DND-41 (cell line): ENCODE results near the gene KIAA1671.

Experiments used
- ATAC-seq: fragments of 200-7000 bp; cut with Tn5 transposase; 3 replicates; pipeline ENCODE4 v1.9.1; 2021; ENCODE audit warnings: low read depth; ENCODE audit not compliant: insufficient read depth
- DNase-seq: peaks from one replicate; pipeline ENCODE4 v3.0.0-alpha.2; 2020
- H2AFZ ChIP-seq: 2 replicates; pipeline ENCODE4 v1.6.0; 2012; ENCODE audit warnings: low read depth, low read length
- H3K27ac ChIP-seq: 2 replicates; pipeline ENCODE4 v1.5.1; 2012; ENCODE audit warnings: low read length, inconsistent platforms
- H3K27me3 ChIP-seq: fragments of 200-600 bp; sonication (generic); 2 replicates; pipeline ENCODE4 v1.6.0; 2012; ENCODE audit warnings: low read length, mild to moderate bottlenecking, inconsistent platforms; ENCODE audit not compliant: insufficient read depth, poor library complexity
- H3K36me3 ChIP-seq: 2 replicates; pipeline ENCODE4 v1.5.1; 2012; ENCODE audit warnings: low read length, inconsistent platforms; ENCODE audit not compliant: insufficient read depth
- H3K4me1 ChIP-seq: 2 replicates; pipeline ENCODE4 v1.5.1; 2012; ENCODE audit warnings: mild to moderate bottlenecking, low read length; ENCODE audit not compliant: insufficient read depth
- H3K4me2 ChIP-seq: 2 replicates; pipeline ENCODE4 v1.6.0; 2012; ENCODE audit warnings: mild to moderate bottlenecking, moderate library complexity, low read length, inconsistent platforms; ENCODE audit not compliant: insufficient read depth
- H3K4me3 ChIP-seq, 2 experiments: fragments of 200-600 bp in 1 of 2; shearing (Covaris generic) in 1 of 2; 2 replicates each; pipeline ENCODE4 v1.5.1; 2012 to 2016; ENCODE audit warnings: inconsistent platforms in 2 of 2, low read length in 2 of 2, mild to moderate bottlenecking in 2 of 2, low read depth in 1 of 2, moderate library complexity in 1 of 2
- H3K79me2 ChIP-seq: 2 replicates; pipeline ENCODE4 v1.6.0; 2012; ENCODE audit warnings: low read length, inconsistent platforms; ENCODE audit not compliant: insufficient read depth
- H3K9ac ChIP-seq: 2 replicates; pipeline ENCODE4 v1.6.0; 2012; ENCODE audit warnings: low read depth, mild to moderate bottlenecking, inconsistent platforms, low read length, moderate library complexity
- H3K9me3 ChIP-seq: 2 replicates; pipeline ENCODE4 v1.5.1; 2012; ENCODE audit warnings: low read length, moderate library complexity, mild to moderate bottlenecking, inconsistent platforms; ENCODE audit not compliant: insufficient read depth, severe bottlenecking
- H4K20me1 ChIP-seq: 2 replicates; pipeline ENCODE4 v1.6.0; 2012; ENCODE audit warnings: low read length; ENCODE audit not compliant: insufficient read depth
- EZH2 ChIP-seq: IDR thresholded peaks from 3 replicates; pipeline ENCODE4 v1.6.1; 2012; ENCODE audit warnings: borderline replicate concordance, low read depth, mild to moderate bottlenecking, moderate library complexity, low read length, inconsistent platforms; ENCODE audit not compliant: severe bottlenecking
- TF ChIP-seq, protein P1 (sequence below): IDR thresholded peaks from 2 replicates; pipeline ENCODE4 v1.5.1; 2012; ENCODE audit warnings: borderline replicate concordance, low read length, moderate library complexity, mild to moderate bottlenecking; ENCODE audit not compliant: poor library complexity, severe bottlenecking; ENCODE audit errors: extremely low read depth

KIAA1671 gene

DNA sequence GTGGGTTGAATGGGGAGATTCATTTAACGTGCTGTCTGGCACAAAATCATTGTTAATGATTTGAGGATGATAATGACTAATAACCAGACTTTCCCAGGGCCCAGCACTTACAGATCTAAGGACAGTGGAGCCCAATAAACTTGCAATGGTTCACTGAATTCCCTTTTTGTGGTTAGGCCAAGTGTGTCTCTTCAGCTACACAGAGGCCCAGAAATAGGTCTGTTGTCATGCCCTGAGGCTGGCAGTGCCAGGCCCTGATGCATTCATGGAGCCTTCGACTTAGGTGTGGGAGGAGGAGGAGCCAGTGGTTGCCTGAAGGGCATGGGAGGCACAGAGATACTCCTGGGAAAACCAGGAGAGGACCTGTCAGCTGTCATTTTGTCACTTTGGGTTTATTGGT, 56.1 kb downstream of the KIAA1671 start:
- Histone ChIP-seq H3K27ac (no peak overlapping the region), H3K79me2 (no peaks in the 10 kb centered on the region), H2AFZ (no peak overlapping the region), H3K4me3 (no peak overlapping the region), H3K36me3 (no peaks in the 10 kb centered on the region), H3K9me3 (no peaks in the 10 kb centered on the region), H3K9ac (no peak overlapping the region), H3K4me2 (no peak overlapping the region), H4K20me1 (no peaks in the 10 kb centered on the region), H3K4me1 (no peaks in the 10 kb centered on the region), H3K27me3 (no peaks in the 10 kb centered on the region)
- DNase-seq: no peak
- TF ChIP-seq EZH2: no peak
- ATAC-seq: no peak

DNA sequence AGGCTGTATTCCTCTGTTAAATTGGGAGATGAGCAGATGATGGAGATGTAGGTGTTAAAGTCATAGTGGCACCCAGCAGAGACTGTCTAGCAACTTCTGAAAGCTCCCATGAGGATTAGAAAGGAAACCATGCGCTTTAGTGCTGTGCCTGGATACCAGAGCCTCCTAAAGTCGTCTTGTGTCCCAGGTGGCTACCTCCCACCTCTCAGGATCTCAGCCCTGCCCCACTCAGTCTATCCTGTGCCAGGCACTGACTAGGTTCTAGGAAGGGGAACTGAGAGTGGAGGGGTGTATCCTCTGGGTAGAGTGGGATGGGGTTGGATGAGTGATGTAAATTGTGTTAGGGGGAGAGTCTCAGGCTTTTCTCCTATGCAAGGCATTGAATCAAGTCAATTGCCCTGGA, 60.2 kb downstream of the KIAA1671 start:
- H4K20me1 ChIP-seq: no peaks in the 10 kb centered on the region
- H3K27ac ChIP-seq: no peak overlapping the region
- no peak overlapping the region for H3K4me2 ChIP-seq

DNA sequence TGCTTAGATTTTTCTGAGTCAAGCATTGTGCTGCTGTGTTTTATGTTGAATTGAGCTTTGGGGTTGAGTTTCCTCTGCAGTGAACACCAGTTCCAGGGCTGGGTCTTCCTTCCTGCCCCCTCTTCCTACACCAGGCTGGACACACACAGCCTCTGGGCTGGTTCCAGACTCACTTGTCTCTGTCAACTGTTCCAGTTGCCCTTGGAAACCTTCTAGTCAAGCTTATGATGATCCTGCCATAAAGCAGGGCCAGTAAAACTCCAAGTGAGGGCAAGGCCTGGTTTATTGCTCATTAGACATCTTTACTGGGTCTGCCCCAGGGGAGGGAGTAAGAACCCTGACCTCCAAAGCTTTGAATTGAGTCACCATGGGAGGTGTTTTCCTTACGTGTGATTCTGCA, 61.1 kb downstream of the KIAA1671 start:
- no peaks in the 10 kb centered on the region for H3K36me3 ChIP-seq
- H4K20me1 ChIP-seq: no peaks in the 10 kb centered on the region
- H3K9me3 ChIP-seq: no peaks in the 10 kb centered on the region
- H3K79me2 ChIP-seq: no peaks in the 10 kb centered on the region
- H2AFZ ChIP-seq: no peak overlapping the region
- H3K27ac ChIP-seq: no peak overlapping the region
- no peak for DNase-seq
- no peaks in the 10 kb centered on the region for H3K4me1 ChIP-seq
- H3K27me3 ChIP-seq: peaks cover 6% of the 10 kb centered on the region
- no peak for ATAC-seq
- TF ChIP-seq EZH2: no peak
- TF ChIP-seq, protein P1, sequence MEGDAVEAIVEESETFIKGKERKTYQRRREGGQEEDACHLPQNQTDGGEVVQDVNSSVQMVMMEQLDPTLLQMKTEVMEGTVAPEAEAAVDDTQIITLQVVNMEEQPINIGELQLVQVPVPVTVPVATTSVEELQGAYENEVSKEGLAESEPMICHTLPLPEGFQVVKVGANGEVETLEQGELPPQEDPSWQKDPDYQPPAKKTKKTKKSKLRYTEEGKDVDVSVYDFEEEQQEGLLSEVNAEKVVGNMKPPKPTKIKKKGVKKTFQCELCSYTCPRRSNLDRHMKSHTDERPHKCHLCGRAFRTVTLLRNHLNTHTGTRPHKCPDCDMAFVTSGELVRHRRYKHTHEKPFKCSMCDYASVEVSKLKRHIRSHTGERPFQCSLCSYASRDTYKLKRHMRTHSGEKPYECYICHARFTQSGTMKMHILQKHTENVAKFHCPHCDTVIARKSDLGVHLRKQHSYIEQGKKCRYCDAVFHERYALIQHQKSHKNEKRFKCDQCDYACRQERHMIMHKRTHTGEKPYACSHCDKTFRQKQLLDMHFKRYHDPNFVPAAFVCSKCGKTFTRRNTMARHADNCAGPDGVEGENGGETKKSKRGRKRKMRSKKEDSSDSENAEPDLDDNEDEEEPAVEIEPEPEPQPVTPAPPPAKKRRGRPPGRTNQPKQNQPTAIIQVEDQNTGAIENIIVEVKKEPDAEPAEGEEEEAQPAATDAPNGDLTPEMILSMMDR: no peak
- H3K4me3 ChIP-seq: no peak overlapping the region
- no peak overlapping the region for H3K9ac ChIP-seq
- H3K4me2 ChIP-seq: no peak overlapping the region

More for the DNA sequence above, 60.2 kb downstream of the KIAA1671 start:
- TF ChIP-seq, protein P1: no peak
- TF ChIP-seq EZH2: no peak
- no peaks in the 10 kb centered on the region for H3K4me1 ChIP-seq
- H3K4me3 ChIP-seq: no peak overlapping the region
- no peak overlapping the region for H3K9ac ChIP-seq
- no peak overlapping the region for H2AFZ ChIP-seq
- DNase-seq (no peak), ATAC-seq (no peak)
- no peaks in the 10 kb centered on the region for H3K9me3 ChIP-seq
- H3K36me3 ChIP-seq: no peaks in the 10 kb centered on the region
- no peaks in the 10 kb centered on the region for H3K79me2 ChIP-seq
- peaks cover 6% of the 10 kb centered on the region for H3K27me3 ChIP-seq

DNA sequence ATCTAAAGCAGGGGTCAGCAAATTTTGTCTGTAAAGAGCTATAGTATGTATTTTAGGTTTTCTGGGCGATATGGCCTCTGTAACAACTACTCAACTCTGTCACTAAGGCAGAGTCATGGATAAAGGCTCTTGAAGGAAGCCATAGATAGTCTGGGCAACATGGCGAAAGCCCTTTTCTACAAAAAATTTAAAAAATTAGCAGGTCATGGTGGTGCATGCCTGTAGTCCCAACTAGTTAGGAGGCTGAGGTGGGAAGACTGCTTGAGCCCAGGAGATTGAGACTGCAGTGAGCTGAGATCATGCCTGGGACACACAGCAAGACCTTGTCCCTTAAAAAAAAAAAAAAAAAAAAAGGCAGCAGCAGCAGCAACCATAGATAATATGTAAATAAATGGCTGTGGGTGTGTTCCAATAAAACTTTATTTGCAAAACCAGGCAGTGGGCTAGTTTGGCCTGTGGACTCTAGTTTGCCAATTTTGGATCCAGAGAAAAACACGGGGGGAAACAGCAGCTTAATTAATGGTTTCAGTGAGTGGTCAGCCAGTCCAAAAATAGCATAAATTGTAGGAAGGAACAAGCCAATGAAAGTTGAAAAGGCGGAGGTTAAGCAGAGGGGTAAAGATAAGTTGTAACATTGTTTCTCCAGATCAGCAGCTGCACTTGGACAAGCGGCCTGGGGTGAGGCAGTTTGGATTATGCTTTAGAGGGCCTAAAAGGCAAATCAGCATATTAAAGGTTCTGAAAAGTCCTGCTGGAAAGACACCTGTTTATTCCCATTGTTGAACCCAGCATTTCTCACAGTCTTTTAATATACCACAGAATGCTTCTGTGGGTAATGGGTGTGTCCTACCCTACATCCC, 62.6 kb downstream of the KIAA1671 start:
- Histone ChIP-seq H3K4me1 (no peaks in the 10 kb centered on the region), H3K4me2 (no peak overlapping the region), H3K9me3 (no peaks in the 10 kb centered on the region), H3K27me3 (peaks cover 8% of the 10 kb centered on the region), H3K27ac (no peak overlapping the region), H3K36me3 (no peaks in the 10 kb centered on the region), H2AFZ (no peak overlapping the region), H3K79me2 (no peaks in the 10 kb centered on the region), H3K9ac (no peak overlapping the region), H3K4me3 (no peak overlapping the region), H4K20me1 (no peaks in the 10 kb centered on the region)
- DNase-seq (no peak), ATAC-seq (no peak)
- TF ChIP-seq, protein P1: no peak
- TF ChIP-seq EZH2: no peak
